Umbilical cord (tissue), 2 donors: Measurements from ENCODE around the gene KRT80. TPM values are rescaled to one million over a fixed set of nuclear protein-coding genes. Genes with fewer than 3 reads are reported as not detected.

Experiments
- DNase-seq: peaks from one replicate; pipeline ENCODE4 v3.0.0-alpha.2; 2015; ENCODE audit warnings: low spot score
- total RNA-seq: library from RNA; depleted of rRNA; stranded (reverse); fragments of >200 nt; gene quantifications from one replicate; pipeline ENCODE4 v1.2.3, GENCODE V29; 2014; ENCODE audit warnings: low replicate concordance; ENCODE audit not compliant: insufficient read depth

The KRT80 gene
- total RNA-seq, 1 donor from 2014 or later: not detected

DNA sequence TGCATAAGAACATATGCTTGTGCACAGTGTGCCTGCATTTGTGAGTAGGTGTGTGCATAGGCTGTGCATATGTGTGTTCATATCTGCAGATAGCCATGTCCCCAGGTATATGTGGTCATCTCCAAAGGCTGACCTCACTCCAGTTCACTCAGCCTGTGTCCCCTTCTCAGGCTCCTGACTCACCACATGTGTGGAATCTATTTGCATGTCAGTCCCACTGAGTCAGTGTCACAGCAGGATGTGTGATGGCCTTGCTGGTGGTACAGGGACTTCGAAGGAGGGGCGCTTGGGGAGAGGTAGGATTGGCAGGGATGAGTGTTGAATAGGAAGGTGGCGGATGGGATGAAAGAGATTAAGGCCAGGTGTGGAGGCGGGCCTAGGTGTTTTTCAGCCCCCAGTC is 35.5 kb downstream of the KRT80 start:
- DNase-seq: no peak

DNA sequence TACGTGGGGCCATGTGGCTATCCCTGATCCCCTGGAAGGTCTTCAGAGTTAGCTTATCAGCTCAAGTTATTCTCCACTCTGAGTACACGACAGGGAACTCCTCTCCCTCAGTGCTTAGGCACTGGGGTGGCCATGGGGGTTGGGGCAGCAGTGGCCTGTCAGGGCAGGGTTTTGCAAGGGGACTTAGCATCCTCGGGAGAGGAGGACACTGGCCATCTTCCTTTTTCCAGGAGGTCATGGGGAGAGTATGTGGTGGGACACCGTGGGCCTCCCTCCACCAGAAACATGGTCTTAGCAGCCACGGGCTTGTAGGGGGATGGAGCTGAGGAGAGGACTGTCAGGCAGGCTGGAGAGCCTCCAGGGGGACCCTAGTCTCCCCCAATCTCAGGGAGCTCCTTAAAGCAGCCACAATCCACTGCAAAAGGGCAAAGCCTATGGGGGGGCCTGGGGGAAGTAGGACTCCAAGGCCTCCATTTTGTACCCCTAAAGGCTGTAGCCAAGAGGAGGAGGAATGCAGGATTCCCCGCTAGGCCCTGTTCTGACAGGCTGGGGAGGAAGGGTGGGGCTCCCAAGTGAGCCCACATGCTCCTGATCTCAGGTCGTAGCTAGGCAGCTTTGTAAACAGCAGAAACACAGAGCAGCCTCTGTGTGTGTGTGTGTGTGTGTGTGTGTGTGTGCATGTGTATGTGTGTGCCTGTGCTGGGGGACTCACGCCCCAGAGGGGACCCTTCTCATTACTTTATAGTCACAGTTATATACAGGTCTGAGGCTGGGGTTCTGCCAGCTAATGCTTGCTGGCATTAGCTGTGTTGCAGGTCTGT is 36.6 kb downstream of the KRT80 start:
- peak; percentile 86 for DNase-seq

DNA sequence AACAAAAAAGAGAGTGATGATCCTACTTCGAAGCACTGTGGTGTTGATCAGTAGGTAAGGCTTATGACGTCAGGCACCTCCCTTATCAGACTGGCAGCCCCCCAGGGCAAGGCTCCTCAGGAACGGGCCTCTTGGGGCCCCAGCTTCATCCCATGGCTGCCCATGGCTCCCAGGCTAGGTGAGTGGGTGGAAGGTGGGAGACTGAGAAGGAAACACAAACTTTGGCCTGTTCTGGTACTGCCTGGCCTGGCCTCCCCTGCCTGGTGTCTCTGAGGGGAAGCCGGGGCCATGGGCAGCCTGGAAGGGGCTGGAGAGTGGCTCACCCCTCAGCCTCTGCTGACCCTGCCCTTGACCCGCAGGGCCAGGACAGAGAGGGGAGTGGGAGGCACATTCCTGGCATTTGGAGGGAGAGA is 38.9 kb downstream of the KRT80 start:
- no peak for DNase-seq

- DNase-seq: peak; percentile 74
These were observed 39.7 kb downstream of the KRT80 start for GRCh38 chr12:52151837-52152783.

DNA sequence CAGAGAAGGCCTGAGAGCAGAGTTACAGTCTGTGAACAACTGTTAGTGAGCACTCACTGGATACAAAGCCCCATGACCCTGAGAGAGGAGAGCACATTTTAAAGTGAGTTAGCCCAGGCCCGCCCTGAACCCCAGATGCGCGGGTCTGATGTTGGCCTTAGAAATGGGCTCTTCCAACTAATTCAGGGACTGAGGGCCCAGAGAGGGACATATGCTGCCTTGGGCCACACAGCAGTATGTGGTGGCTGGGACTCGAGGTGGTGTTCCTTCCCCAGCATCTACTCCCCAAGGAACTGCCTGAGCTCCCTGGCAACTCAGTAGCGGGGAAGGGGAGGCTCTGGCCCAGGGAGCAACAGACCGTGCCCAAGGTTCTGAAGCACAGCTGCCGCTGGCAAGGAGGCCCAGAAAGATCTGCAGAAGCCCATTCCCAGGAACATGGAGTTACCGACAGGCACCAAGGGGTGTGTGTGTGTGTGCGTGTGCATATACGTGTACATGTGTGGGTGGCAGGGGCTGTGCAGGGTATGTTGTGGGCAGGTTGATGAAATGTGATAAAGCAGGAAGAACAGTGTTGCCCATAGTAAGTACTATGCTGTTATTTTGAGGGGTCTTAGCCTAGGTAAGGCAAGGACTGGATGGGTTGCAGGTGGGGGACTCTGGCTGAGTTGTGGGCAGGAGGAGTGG is 40.5 kb downstream of the KRT80 start:
- DNase-seq: no peak

- no peak for DNase-seq
These were observed 42.1 kb downstream of the KRT80 start for GRCh38 chr12:52149651-52150241.

DNA sequence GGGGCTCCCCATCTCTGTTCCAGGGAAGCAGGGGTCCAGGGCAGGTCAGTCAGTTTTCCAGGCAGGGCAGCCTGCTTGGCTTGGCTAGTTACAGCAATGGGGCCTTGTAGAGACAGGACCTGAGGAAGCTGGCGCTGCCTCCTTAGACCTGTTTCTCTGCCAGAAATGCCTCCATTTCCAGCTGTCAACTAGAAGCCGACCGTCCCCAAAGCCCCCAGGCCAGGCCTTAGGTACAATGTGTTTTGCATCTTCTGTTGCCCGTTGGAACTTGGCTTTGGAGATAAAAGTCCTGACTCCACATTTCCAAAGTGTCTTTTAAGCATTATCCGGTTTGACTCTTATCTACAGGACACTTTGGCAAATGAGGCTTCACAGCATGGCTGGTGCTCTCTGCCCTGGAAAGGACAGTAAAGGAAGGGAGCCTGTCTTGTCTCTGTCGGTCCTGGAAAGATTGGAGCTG is 42.6 kb downstream of the KRT80 start:
- DNase-seq: no peak

GRCh38 chr12:52148464-52149181 is 43.2 kb downstream of the KRT80 start:
- no peak for DNase-seq

DNA sequence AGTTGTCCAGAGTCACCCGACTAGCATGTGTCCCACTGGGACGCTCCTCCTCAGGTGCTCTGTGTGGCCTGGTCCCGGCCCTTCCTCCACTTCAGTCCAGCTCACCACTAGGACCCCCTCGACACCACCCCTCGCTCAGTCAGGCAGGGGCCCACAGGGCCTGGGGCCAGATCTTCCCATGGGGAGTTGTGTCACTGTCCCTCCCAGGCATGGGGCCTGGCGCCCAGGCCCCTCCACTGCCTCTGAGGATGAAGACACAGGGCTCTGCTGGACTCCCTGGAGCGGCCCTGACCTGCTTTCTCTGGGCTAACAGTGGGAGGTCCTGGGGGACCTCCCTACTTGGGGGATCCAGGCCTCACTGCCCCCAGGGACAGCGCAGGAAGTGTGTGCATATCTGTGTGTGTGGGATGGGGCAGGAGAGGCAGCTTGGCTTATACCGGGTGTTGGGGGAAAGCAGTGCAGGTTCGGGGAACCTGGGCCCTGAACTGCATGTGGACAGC is 43.8 kb downstream of the KRT80 start:
- no peak for DNase-seq

DNA sequence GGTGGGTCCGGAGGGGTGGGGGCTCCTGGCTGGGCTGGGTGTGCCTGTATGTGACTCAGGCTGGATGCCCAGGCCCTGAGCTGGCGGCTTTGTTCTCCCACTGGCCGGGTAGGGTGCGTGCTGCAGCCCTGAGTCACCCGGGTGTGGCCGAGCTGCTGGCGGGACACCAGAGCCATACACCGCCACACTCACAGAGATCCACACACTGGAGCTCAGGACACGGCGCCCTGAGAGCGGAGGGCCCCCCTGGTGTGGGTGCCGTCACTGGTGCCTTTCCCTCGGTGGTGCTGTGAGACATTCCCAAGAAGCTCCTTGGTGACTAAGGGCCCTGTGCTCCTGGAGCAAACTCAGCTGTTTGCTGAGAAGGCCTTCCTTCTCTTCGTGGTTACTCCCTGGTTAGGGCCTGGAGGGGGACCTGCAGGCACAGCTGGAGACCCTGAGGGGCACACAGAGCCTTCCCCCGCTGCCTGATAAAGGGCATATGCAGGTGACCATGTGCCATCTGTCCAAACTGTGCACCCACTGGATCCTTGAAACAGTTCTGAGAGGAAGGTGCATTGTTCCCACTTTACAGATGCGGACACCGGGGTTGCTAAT is 44.3 kb downstream of the KRT80 start:
- peak; percentile 97 for DNase-seq

DNA sequence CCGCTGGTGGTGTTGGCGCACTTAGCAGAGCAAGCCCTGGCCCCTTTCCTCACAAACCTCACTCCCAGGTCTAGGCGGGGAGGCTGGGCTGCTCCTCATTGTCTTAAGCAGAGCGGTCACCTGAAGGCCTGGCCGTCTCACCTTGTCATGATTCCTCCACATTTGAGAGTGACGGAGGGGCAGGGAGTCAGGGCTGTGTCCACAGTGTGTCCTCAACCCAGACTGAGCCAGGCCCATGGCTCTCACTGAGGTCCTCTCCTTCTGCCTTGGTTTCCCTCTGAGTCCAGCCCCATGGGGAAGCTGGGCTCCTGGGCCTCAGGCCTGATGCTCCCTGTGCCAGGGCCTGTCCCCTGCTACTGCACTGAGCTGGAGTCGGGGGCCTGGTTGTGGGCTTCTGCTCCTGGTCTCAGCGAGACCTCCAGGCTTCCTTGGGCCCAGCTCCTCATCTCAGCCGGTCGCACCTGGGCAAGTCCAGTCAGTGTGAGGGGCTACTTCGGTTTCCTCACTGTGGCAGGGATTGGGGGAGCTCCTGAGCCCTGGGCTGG is 44.9 kb downstream of the KRT80 start:
- DNase-seq: no peak

DNA sequence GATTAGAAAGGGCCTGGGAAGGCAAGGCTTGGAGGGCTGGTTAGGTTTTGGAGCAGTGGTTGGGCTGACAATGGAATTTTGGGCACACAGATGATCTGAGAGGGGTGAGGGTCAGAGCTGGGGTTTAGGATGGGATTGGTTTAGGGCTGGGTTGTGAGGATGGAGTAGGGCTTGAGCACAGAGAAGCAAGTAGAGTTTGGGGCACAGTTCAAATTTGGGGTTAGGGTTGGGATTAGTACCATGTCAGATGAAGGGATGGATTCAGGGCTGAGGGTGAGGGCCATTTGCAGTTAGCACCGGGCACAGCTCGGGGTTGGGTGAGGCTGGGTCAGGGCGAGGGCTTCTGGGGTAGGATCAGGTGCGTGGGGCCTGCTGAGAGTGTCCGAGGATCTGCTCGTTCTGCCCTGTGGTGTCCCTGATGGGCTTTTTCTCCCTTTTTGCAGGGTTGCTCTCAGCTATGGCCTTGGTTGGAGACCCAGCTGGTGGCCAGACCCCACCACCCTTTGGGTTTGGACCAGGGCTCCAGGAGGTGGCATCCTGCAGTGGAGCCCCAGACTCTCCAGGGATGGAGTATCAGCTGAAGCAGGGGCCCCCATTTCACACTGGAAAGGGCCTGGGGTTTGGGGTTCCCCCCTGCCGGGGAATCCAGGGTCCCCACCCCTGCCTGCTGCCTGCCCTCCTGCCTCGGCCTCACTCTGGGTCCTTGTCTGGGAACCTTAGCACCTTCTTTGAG is 45.6 kb downstream of the KRT80 start:
- DNase-seq: no peak

DNA sequence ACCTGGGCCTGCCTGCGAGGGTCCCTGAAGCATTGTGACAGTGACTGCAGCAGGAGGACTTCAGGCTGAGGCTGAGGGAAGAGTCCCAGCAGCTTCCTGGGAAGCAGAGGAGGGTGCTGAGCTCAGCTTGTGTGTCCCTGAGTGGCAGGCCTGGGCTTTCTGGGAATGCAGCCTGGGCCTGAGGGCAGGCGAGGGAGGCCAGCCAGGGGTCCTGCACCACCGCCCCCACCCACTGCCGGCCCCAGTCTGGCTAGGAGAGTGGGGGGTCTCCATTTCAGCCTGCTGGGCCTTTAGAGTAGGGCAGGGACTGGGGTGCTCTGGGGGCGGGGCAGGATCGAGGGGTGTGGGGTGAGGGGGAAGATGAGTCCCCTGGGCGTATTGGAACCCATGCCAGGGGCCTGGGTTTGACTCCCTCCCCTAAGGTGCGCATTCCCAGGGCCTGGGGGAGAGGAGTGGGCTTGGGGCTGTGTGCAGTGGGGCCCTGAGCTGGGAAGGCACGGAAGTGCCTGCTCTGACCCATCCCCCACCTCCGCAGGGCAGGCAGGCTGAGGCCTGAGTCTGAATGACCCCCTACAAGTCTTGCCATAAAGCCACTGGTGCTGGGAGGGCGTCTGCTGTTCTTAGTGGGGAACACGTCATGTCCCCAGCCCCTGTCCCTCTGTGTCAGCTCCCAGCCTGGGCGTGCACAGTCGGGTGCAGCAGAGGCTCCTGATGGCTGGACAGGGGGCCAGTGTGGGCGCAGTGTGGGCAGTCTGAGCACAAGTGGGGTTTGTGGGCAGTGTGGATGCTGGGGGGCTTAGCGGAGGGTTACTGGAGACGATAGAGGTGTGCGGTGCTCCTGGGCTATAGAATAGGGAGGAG is 46.4 kb downstream of the KRT80 start:
- DNase-seq: no peak

DNA sequence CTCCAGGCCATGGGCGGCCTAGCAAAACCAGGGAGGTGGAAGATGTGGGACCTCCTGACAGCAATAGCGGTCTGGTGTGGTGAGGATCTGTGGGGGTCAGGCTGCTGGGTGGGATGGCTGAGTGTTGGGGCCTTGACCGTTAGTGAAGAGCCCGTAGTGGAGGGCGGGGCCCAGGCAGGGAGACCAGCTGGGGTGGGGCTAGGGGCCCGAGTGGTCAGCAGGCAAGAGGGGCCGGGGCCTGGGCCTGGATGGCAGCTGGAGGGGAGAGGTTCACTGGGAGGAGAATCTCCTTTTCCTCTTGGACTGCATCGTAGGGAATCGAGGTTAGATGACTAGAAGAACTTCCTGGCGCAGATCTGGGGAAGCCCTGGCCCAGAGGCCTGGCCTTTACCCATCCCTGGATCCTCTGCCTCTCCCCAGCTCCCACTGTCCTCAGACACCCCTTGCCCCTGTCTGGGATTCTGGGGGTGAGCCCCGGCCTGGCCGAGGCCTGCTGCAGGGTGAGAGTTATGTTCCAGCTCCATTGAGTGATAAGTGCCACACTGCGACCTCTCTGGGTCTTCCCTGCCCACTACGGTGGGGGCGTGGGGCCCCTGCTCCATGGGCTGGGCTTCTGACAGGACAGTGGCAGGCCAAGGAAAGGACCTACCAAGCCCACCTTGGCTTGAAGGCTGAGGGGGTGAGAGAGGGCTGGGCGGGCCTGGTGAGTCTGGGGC is 47.1 kb downstream of the KRT80 start:
- DNase-seq: no peak

DNA sequence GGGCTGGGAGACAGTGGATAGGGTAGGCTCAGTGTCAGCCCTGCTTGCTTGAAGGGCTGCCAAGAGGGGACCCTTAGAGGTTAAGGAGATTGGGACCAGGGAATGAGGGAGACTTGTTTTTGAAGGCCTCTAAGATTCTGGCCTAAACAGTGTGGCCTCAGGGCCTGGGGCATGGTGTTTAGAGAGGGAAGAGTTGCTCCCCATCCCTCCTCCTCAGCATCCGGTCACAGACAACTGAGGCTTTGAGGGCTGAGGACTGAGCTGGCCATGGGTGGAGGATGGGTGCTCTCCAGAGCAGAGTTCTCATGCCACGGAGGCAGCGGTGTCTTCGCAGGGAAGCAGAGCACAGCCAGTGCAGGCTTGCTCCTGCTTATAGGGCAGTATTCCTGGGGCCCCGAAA is 49.4 kb downstream of the KRT80 start:
- no peak for DNase-seq

GRCh38 chr12:52141875-52142274 is 49.9 kb downstream of the KRT80 start:
- DNase-seq: no peak

DNA sequence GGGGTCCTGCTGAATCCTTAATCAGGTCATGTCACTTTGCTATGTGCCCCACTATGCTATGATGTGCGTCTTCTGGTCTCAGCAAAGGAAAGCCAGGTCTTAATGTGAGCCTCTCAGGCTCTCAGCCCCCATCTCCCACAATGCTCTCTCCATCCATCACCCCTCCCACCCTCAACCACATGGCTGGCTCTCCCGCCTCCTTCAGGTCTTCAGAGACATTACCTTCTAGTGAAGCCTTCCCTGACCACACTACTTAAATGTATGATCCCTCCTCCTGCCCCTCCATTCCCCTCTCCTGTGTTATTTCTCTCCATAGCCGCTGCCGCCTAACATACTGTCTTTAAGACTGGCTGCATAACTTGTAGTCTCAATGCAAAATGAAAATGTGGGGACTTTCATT is 50.5 kb downstream of the KRT80 start:
- DNase-seq: no peak
